Adrenal gland (tissue), 12 donors: ENCODE data around the gene ERC2. TPM values are rescaled to one million over a fixed set of nuclear protein-coding genes. Genes with fewer than 3 reads are reported as not detected.
"Not testable (repeated sequence)": the region's sequence is repeated elsewhere in the genome, so short reads cannot be mapped to it uniquely, and the experiment has no call there.

Experiments used
- DNase-seq, 7 donors: peaks; one replicate each; pipeline ENCODE4 v3.0.0-alpha.2; 2019 to 2020
- H3K27ac ChIP-seq, 5 donors: fragments of 200-600 bp; sonication (generic) in 4 of 5; 1 replicate in 3 of 5; 2 replicates in 2 of 5; pipeline versions ENCODE4 v1.5.1 to v1.8.0; 2016 to 2020; ENCODE audit warnings: mild to moderate bottlenecking in 1 of 5
- H3K27me3 ChIP-seq: fragments of 200-600 bp; 2 replicates; pipeline ENCODE4 v1.8.0; 2021
- H3K36me3 ChIP-seq, 2 donors: fragments of 200-600 bp; replicated peaks in 1 of 2; 1 replicate in 1 of 2; 2 replicates in 1 of 2; pipeline versions ENCODE4 v1.5.1 to v1.8.0; 2018 to 2022
- H3K4me1 ChIP-seq, 2 donors: fragments of 200-600 bp; replicated peaks in 1 of 2; 1 replicate in 1 of 2; 2 replicates in 1 of 2; pipeline versions ENCODE4 v1.5.1 to v1.8.0; 2018 to 2021
- H3K4me3 ChIP-seq, 4 donors: fragments of 200-600 bp; sonication (generic) in 3 of 4; one replicate each; pipeline ENCODE4 v1.5.1; 2016 to 2018
- H3K9me3 ChIP-seq, 3 donors: fragments of 200-600 bp; sonication (generic) in 1 of 3; replicated peaks in 1 of 3; 1 replicate in 2 of 3; 2 replicates in 1 of 3; pipeline versions ENCODE4 v1.5.1 to v1.8.0; 2016 to 2021
- CTCF ChIP-seq, 6 experiments: fragments of 450-650 bp in 4 of 6; fragments of 200-600 bp in 2 of 6; sonication (generic) in 1 of 6; IDR thresholded peaks; 1 replicate in 5 of 6; 2 replicates in 1 of 6; pipeline versions ENCODE4 v1.5.1 to v1.8.0; 2016 to 2021; ENCODE audit warnings: antibody characterized with exemption in 6 of 6, mild to moderate bottlenecking in 2 of 6, moderate library complexity in 1 of 6
- POLR2A ChIP-seq, 2 donors: fragments of 450-650 bp; IDR thresholded peaks; one replicate each; pipeline ENCODE4 v1.6.1; 2017; ENCODE audit warnings: antibody characterized with exemption in 2 of 2, mild to moderate bottlenecking in 2 of 2, moderate library complexity in 1 of 2
- WGBS, 4 donors: extraction: QIAGEN DNeasy Blood & Tissue Kit in 2 of 4; methylation state at CpG; one replicate each; pipeline versions ENCODE4 v1.1.5 to v1.1.7; 2013 to 2017; 5-methylcytosine and 5-hydroxymethylcytosine counted together
- intact Hi-C, 2 donors: fragments of 100-400 bp; cut with DNase I; formaldehyde crosslinking; loops; one replicate each; pipeline versions ENCODE4 v1.14.1 to v1.15.0; 2022 to 2023
- polyA plus RNA-seq, 3 donors: library from polyadenylated mRNA; stranded (reverse); fragments of 200-250 nt in 2 of 3; fragments of 350-450 nt in 1 of 3; fragmentation: Illumina TruSeq in 1 of 3; extraction: RNeasy Lipid Tissue Mini Kit (QIAGEN cat#74804) in 1 of 3; gene quantifications; one replicate each; pipeline ENCODE4 v1.2.3, GENCODE V29; 2013 to 2014
- total RNA-seq, 9 donors: library from RNA; depleted of rRNA in 4 of 9; stranded (reverse); fragments of >200 nt in 4 of 9; fragments of 120-200 nt in 1 of 9; fragmentation: NEBNext Ultra II Directional in 1 of 9; extraction: Animal tissue kit (Norgen Biotek cat#: 25700) in 1 of 9; gene quantifications; one replicate each; pipeline versions ENCODE4 v1.1.0 to v1.2.4, GENCODE V29; 2013 to 2023
- donor health status: healthy with polysubstance abuse.
- donor health status: Bipolar disorder and iron deficiency.
- donor health status: DM: yes; HTN: yes; CAD: no.
- donor health status: DM: no; HTN: no; CAD: no.
- donor health status: DM: no; HTN: no; CAD: no.
- donor health status: DM: yes; HTN: yes; CAD: no.

The ERC2 gene
- total and polyA plus RNA-seq, 12 donors, result 0.47 to 5.8 (median 1.5) TPM

GRCh38 chr3:56075089-56075488, 393.2 kb downstream of the ERC2 start:
- Histone ChIP-seq H3K9me3 (no peaks in the 10 kb centered on the region), H3K27ac (no peak overlapping the region), H3K36me3 (no peaks in the 10 kb centered on the region), H3K4me1 (no peaks in the 10 kb centered on the region), H3K27me3 (no peaks in the 10 kb centered on the region), H3K4me3 (no peak overlapping the region)
- DNase-seq, result no peak
- intact Hi-C loops, result no loop called here
- 39 to 95% (median 92%) methylated on average over 1 of the region's 1 CpG for WGBS, 4 donors
- TF ChIP-seq CTCF (IDR thresholded peaks at IDR 0.05) (no peak), POLR2A (IDR thresholded peaks at IDR 0.05) (no peak)

GRCh38 chr3:56069766-56070165, 398.5 kb downstream of the ERC2 start:
- Histone ChIP-seq H3K4me3 (no peak overlapping the region), H3K36me3 (no peaks in the 10 kb centered on the region), H3K27ac (no peak overlapping the region), H3K9me3 (no peaks in the 10 kb centered on the region), H3K4me1 (no peaks in the 10 kb centered on the region), H3K27me3 (no peaks in the 10 kb centered on the region)
- TF ChIP-seq POLR2A (IDR thresholded peaks at IDR 0.05), result no peak
- no peak for DNase-seq
- intact Hi-C loops, result no loop called here

- DNase-seq, H3K4me3 ChIP-seq, intact Hi-C loops, H3K36me3 ChIP-seq, H3K27me3 ChIP-seq, H3K4me1 ChIP-seq, H3K27ac ChIP-seq, H3K9me3 ChIP-seq: not testable (repeated sequence)
- WGBS, 4 donors, result 90 to 100% (median 93%) methylated on average over 1 of the region's 1 CpG
Measured at GRCh38 chr3:56066405-56066804, 401.9 kb downstream of the ERC2 start.

- no peak overlapping the region for H3K27ac ChIP-seq
- DNase-seq, result no peak
- no peaks in the 10 kb centered on the region for H3K27me3 ChIP-seq
- TF ChIP-seq POLR2A (IDR thresholded peaks at IDR 0.05), result no peak
- TF ChIP-seq CTCF (IDR thresholded peaks at IDR 0.05), result no peak
- H3K4me1 ChIP-seq, result no peaks in the 10 kb centered on the region
- intact Hi-C loops, result no loop called here
- H3K36me3 ChIP-seq, result no peaks in the 10 kb centered on the region
- H3K9me3 ChIP-seq, result no peaks in the 10 kb centered on the region
- H3K4me3 ChIP-seq, result no peak overlapping the region
Measured at GRCh38 chr3:56064684-56065083, 403.6 kb downstream of the ERC2 start.

GRCh38 chr3:56061279-56061626, 407.0 kb downstream of the ERC2 start:
- intact Hi-C loops, result no loop called here
- H3K36me3 ChIP-seq, result no peaks in the 10 kb centered on the region
- H3K4me3 ChIP-seq, result no peak overlapping the region
- TF ChIP-seq POLR2A (IDR thresholded peaks at IDR 0.05), result no peak
- no peak for TF ChIP-seq CTCF (IDR thresholded peaks at IDR 0.05)
- H3K9me3 ChIP-seq, result no peaks in the 10 kb centered on the region
- H3K4me1 ChIP-seq, result no peaks in the 10 kb centered on the region
- no peak for DNase-seq
- H3K27ac ChIP-seq, result no peak overlapping the region
- H3K27me3 ChIP-seq, result no peaks in the 10 kb centered on the region
- WGBS, 4 donors, result 62 to 73% (median 70%) methylated on average over 2 of the region's 2 CpGs
